Heart left ventricle (tissue), 16 donors: ENCODE results near the gene CDX2. TPM values are rescaled to one million over a fixed set of nuclear protein-coding genes. Genes with fewer than 3 reads are reported as not detected.

ENCODE experiments used
- ATAC-seq, 4 donors: fragments of 200-7000 bp; cut with Tn5 transposase; one replicate each; pipeline ENCODE4 v1.9.1; 2020 to 2022; ENCODE audit warnings: moderate library complexity in 4 of 4, mild to moderate bottlenecking in 3 of 4, moderate number of reproducible peaks in 1 of 4
- DNase-seq, 5 donors: peaks; one replicate each; pipeline ENCODE4 v3.0.0-alpha.2; 2020
- H3K27ac ChIP-seq, 12 donors: fragments of 200-600 bp; sonication (generic) in 4 of 12; one replicate each; pipeline versions ENCODE4 v1.5.0 to v1.8.0; 2016 to 2022; ENCODE audit warnings: mild to moderate bottlenecking in 2 of 12
- H3K27me3 ChIP-seq, 9 donors: fragments of 200-600 bp; sonication (generic) in 2 of 9; one replicate each; pipeline versions ENCODE4 v1.5.1 to v1.8.0; 2016 to 2022; ENCODE audit warnings: mild to moderate bottlenecking in 3 of 9
- H3K36me3 ChIP-seq, 9 donors: fragments of 200-600 bp; sonication (generic) in 2 of 9; one replicate each; pipeline versions ENCODE4 v1.5.0 to v1.8.0; 2018 to 2022; ENCODE audit warnings: mild to moderate bottlenecking in 2 of 9
- H3K4me1 ChIP-seq, 12 donors: fragments of 200-600 bp; sonication (generic) in 4 of 12; one replicate each; pipeline versions ENCODE4 v1.5.0 to v1.8.0; 2016 to 2022; ENCODE audit warnings: mild to moderate bottlenecking in 3 of 12
- H3K4me3 ChIP-seq, 12 donors: fragments of 200-600 bp; sonication (generic) in 4 of 12; one replicate each; pipeline versions ENCODE4 v1.5.0 to v1.8.0; 2017 to 2022; ENCODE audit warnings: mild to moderate bottlenecking in 9 of 12, moderate library complexity in 4 of 12
- H3K9me3 ChIP-seq, 12 donors: fragments of 200-600 bp; sonication (generic) in 4 of 12; one replicate each; pipeline versions ENCODE4 v1.5.0 to v1.8.0; 2016 to 2022; ENCODE audit warnings: mild to moderate bottlenecking in 1 of 12
- CTCF ChIP-seq, 12 donors: fragments of 200-600 bp; sonication (generic) in 4 of 12; IDR thresholded peaks; one replicate each; pipeline versions ENCODE4 v1.5.0 to v1.8.0; 2018 to 2022; ENCODE audit warnings: antibody characterized with exemption in 12 of 12, mild to moderate bottlenecking in 5 of 12
- POLR2A ChIP-seq, 2 donors: fragments of 450-650 bp; IDR thresholded peaks; one replicate each; pipeline ENCODE4 v1.6.1; 2017; ENCODE audit warnings: antibody characterized with exemption in 2 of 2, mild to moderate bottlenecking in 2 of 2, moderate library complexity in 2 of 2
- WGBS, 4 donors: extraction: QIAGEN DNeasy Blood & Tissue Kit in 2 of 4; methylation state at CpG; one replicate each; pipeline versions ENCODE4 v1.1.5 to v1.1.7; 2013 to 2018; 5-methylcytosine and 5-hydroxymethylcytosine counted together
- intact Hi-C, 10 donors: fragments of 100-400 bp; cut with DNase I; formaldehyde crosslinking; loops; one replicate each; pipeline versions ENCODE4 v1.11.1 to v1.14.2; 2022
- polyA plus RNA-seq, 2 donors: library from polyadenylated mRNA; stranded (reverse); fragments of 200-250 nt; gene quantifications; one replicate each; pipeline ENCODE4 v1.2.3, GENCODE V29; 2013
- total RNA-seq, 9 donors: library from RNA; depleted of rRNA in 2 of 9; stranded (reverse); fragments of >200 nt in 2 of 9; fragmentation: NEBNext Ultra II Directional in 3 of 9; extraction: Animal tissue kit (Norgen Biotek cat#: 25700) in 3 of 9; gene quantifications; one replicate each; pipeline versions ENCODE4 v1.1.0 to v1.2.4, GENCODE V29; 2016 to 2023
- donor health status: ischemic (EF 13 %, LVEDD 7.1; RV severe dilation, severe dysfunction).
- donor health status: healthy with polysubstance abuse.
- donor health status: DM: no; HTN: yes; CAD: no.
- donor health status: DM: no; HTN: no; CAD: no.
- donor health status: ischemic (EF 25% LVEDD 6.9; RV normal size, moderate dysfunction).
- donor health status: ischemic (EF 25% LVEDD 5.7; RV mildly dilated, moderate dysfunction).
- donor health status: healthy.
- donor health status: DM: yes; HTN: yes; CAD: no.
- donor health status: ischemic (EF 35%, LVEDD 5.7; RV mildly dilated, moderate dysfunction).
- donor health status: nonischemic (EF 11% LVEDD 7.7; RV severe dilation, severe dysfunction).
- donor health status: DM: yes; HTN: yes; CAD: no.
- donor health status: PGD.
- donor health status: ischemic (EF 29% LVEDD 5.4; RV normal size, mild dysfunction).
- donor health status: nonischemic (EF 23%, LVEDD 6.1; RV moderate dilation, normal function).

Gene CDX2
- total and polyA plus RNA-seq, 11 donors: not detected

DNA sequence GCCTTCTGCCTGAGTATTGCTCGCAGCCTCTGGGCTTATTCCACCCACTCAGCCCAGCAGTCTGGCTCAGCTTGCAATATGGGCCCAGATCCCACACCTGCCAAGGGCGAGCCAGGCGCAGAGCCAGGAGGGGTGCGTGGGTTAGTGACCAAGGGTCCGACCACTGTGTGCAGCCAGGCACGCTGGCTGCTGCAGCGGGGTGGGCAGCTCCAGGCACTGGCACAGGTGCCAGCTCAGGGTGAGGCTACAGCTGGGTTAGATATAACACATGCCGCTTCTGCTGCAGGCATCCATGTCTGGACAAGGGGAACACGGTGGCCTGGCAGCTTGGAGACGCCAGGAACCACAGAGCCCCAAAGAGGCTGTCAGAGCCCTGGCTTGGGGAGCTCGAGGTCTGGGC lies 31.9 kb upstream of the CDX2 start:
- no peak for TF ChIP-seq CTCF (IDR thresholded peaks at IDR 0.05)
- no peak for TF ChIP-seq POLR2A (IDR thresholded peaks at IDR 0.05)
- intact Hi-C loops: no loop called here
- ATAC-seq (no peak), DNase-seq (no peak)
- Histone ChIP-seq H3K27me3 (no peaks in the 10 kb centered on the region), H3K4me3 (no peak overlapping the region), H3K27ac (no peak overlapping the region), H3K36me3 (no peaks in the 10 kb centered on the region), H3K4me1 (peaks cover 0 to 3% (median 0%) of the 10 kb centered on the region in 12 donors), H3K9me3 (no peaks in the 10 kb centered on the region)
- 87 to 92% (median 88%) methylated on average over 9 to 11 of the region's 11 CpGs for WGBS, 4 donors

GRCh38 chr13:28000567-28000966 lies 31.5 kb upstream of the CDX2 start:
- no peak for TF ChIP-seq POLR2A (IDR thresholded peaks at IDR 0.05)
- no peak for TF ChIP-seq CTCF (IDR thresholded peaks at IDR 0.05)
- H3K4me3 ChIP-seq: no peak overlapping the region
- H3K27me3 ChIP-seq: no peaks in the 10 kb centered on the region
- H3K36me3 ChIP-seq: no peaks in the 10 kb centered on the region
- DNase-seq: no peak
- peaks cover 0 to 3% (median 0%) of the 10 kb centered on the region in 12 donors for H3K4me1 ChIP-seq
- intact Hi-C loops: no loop called here
- no peaks in the 10 kb centered on the region for H3K9me3 ChIP-seq
- no peak for ATAC-seq
- H3K27ac ChIP-seq: no peak overlapping the region
- 30 to 38% (median 31%) methylated on average over 5 of the region's 5 CpGs for WGBS, 4 donors

- DNase-seq: peak in 4 of 5 donors; percentile 40 to 70 (median 55)
Observed at GRCh38 chr13:27997904-27998522, 28.9 kb upstream of the CDX2 start.

DNA sequence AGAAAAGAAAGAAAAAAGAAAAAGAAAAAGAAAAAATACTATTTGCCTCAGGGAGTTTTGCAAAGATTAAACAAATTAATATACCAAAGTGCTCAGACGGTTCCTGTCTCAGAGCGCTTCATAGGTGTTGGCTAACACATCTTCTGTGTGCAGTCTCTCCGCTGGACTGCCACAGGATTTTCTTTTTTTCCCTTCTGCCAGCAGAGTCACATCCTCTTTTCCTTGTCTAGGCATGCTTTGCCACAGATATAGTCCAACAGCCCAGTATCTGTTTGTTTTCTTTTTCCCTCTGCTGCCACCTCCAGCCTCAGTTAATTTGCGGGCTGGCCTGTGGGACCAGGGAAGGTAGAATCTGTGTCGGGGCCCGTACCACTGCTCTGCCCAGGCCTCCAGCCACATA lies 22.8 kb upstream of the CDX2 start:
- intact Hi-C loops: no loop called here
- H3K27me3 ChIP-seq: peaks cover 0 to 30% (median 0%) of the 10 kb centered on the region in 9 donors
- H3K36me3 ChIP-seq: no peaks in the 10 kb centered on the region
- H3K4me3 ChIP-seq: no peak overlapping the region
- H3K27ac ChIP-seq: no peak overlapping the region
- no peaks in the 10 kb centered on the region for H3K9me3 ChIP-seq
- no peaks in the 10 kb centered on the region for H3K4me1 ChIP-seq
- ATAC-seq: no peak
- TF ChIP-seq POLR2A (IDR thresholded peaks at IDR 0.05): no peak
- TF ChIP-seq CTCF (IDR thresholded peaks at IDR 0.05): no peak
- 68 to 74% (median 70%) methylated on average over 6 of the region's 6 CpGs for WGBS, 4 donors
- DNase-seq: no peak

More at GRCh38 chr13:27997904-27998522, 28.9 kb upstream of the CDX2 start:
- ATAC-seq: peak; percentile 69 to 85 (median 80)
- H3K9me3 ChIP-seq: no peaks in the 10 kb centered on the region
- no peaks in the 10 kb centered on the region for H3K36me3 ChIP-seq
- H3K27ac ChIP-seq: no peak overlapping the region
- 37 to 45% (median 42%) methylated on average over 7 of the region's 7 CpGs for WGBS, 4 donors
- no peak overlapping the region for H3K4me3 ChIP-seq
- no peak for TF ChIP-seq POLR2A (IDR thresholded peaks at IDR 0.05)
- TF ChIP-seq CTCF (IDR thresholded peaks at IDR 0.05): peak; percentile 9 to 66 (median 42)
- H3K4me1 ChIP-seq: peaks cover 0 to 3% (median 0%) of the 10 kb centered on the region in 12 donors
- no peaks in the 10 kb centered on the region for H3K27me3 ChIP-seq
- intact Hi-C loops: no loop called here
